T-cell (primary cell): Measurements from ENCODE around the gene BAIAP2L1. TPM values are rescaled to one million over a fixed set of nuclear protein-coding genes. Genes with fewer than 3 reads are reported as not detected.
A peak's percentile ranks its signal among the peaks of the same experiment; 100 is the strongest.

Experiments
- ATAC-seq, 4 experiments: fragments of 200-7000 bp in 3 of 4; fragments of 150-1000 bp in 1 of 4; cut with Tn5 transposase; replicated peaks in 1 of 4; 1 replicate in 3 of 4; 2 replicates in 1 of 4; pipeline ENCODE4 v1.10.0; 2021; ENCODE audit warnings: moderate library complexity in 3 of 4, mild to moderate bottlenecking in 2 of 4, moderate number of reproducible peaks in 1 of 4
- CTCF ChIA-PET, 2 donors: fragments of 300-600 bp; sonication (Branson Sonifier 250); formaldehyde crosslinking; loops; one replicate each; lab custom pipeline; 2022; ENCODE audit warnings: antibody characterized with exemption in 2 of 2; lab: Charles Lee
- POLR2A ChIA-PET, 2 donors: fragments of 300-600 bp; sonication (Branson Sonifier 250); formaldehyde crosslinking; loops; one replicate each; lab custom pipeline; 2022; ENCODE audit warnings: antibody characterized with exemption in 2 of 2; lab: Charles Lee
- DNase-seq, 35 experiments: peaks; one replicate each; pipeline versions ENCODE4 v3.0.0 to v3.0.0-alpha.2; 2013 to 2023
- H3K27ac ChIP-seq: one replicate; pipeline ENCODE4 v1.5.1; 2013; ENCODE audit warnings: low read length
- H3K27me3 ChIP-seq, 2 experiments: replicated peaks in 1 of 2; 1 replicate in 1 of 2; 2 replicates in 1 of 2; pipeline versions ENCODE4 v1.6.1 to v1.7.0; 2013; ENCODE audit warnings: low read length in 1 of 2, mixed read lengths in 1 of 2; ENCODE audit not compliant: control insufficient read depth in 2 of 2, insufficient read depth in 2 of 2; ENCODE audit errors: extremely low read depth in 1 of 2
- H3K36me3 ChIP-seq, 2 donors: 1 replicate in 1 of 2; 2 replicates in 1 of 2; pipeline versions ENCODE4 v1.6.1 to v1.7.0; 2013; ENCODE audit warnings: low read length in 1 of 2; ENCODE audit not compliant: control insufficient read depth in 2 of 2, insufficient read depth in 1 of 2; ENCODE audit errors: extremely low read depth in 1 of 2
- H3K4me1 ChIP-seq, 2 experiments: 1 replicate in 1 of 2; 2 replicates in 1 of 2; pipeline versions ENCODE4 v1.6.1 to v1.7.0; 2013; ENCODE audit warnings: low read length in 2 of 2, mixed read lengths in 1 of 2; ENCODE audit not compliant: insufficient read depth in 2 of 2, control insufficient read depth in 1 of 2; ENCODE audit errors: extremely low read depth in 1 of 2
- H3K4me3 ChIP-seq, 2 donors: 1 replicate in 1 of 2; 2 replicates in 1 of 2; pipeline versions ENCODE4 v1.5.1 to v1.7.0; 2013; ENCODE audit warnings: mild to moderate bottlenecking in 2 of 2, low read length in 1 of 2, moderate library complexity in 1 of 2; ENCODE audit not compliant: control insufficient read depth in 1 of 2; ENCODE audit errors: extremely low read depth in 1 of 2
- H3K9me3 ChIP-seq: 2 replicates; pipeline ENCODE4 v1.7.0; 2013
- H3K27ac Mint-ChIP-seq, 2 donors: one replicate each; pipeline ENCODE4 v1.8.0; 2020 to 2021; ENCODE audit warnings: mild to moderate bottlenecking in 2 of 2, mixed read lengths in 2 of 2
- H3K27me3 Mint-ChIP-seq, 2 donors: one replicate each; pipeline ENCODE4 v1.8.0; 2021 to 2022; ENCODE audit warnings: mixed read lengths in 2 of 2
- H3K36me3 Mint-ChIP-seq: one replicate; pipeline ENCODE4 v1.8.0; 2021; ENCODE audit warnings: mixed read lengths
- H3K4me1 Mint-ChIP-seq, 3 donors: one replicate each; pipeline ENCODE4 v1.8.0; 2020 to 2022; ENCODE audit warnings: mixed read lengths in 3 of 3, mild to moderate bottlenecking in 1 of 3
- H3K4me3 Mint-ChIP-seq, 3 donors: one replicate each; pipeline ENCODE4 v1.8.0; 2020 to 2022; ENCODE audit warnings: mild to moderate bottlenecking in 3 of 3, mixed read lengths in 3 of 3, moderate library complexity in 3 of 3
- H3K9me3 Mint-ChIP-seq, 3 donors: one replicate each; pipeline ENCODE4 v1.8.0; 2020 to 2022; ENCODE audit warnings: mixed read lengths in 3 of 3
- WGBS: methylation state at CpG from one replicate; pipeline ENCODE4 v1.1.5; 2013; ENCODE audit warnings: missing lambda C conversion rate; ENCODE audit not compliant: insufficient coverage; 5-methylcytosine and 5-hydroxymethylcytosine counted together
- total RNA-seq, 35 experiments: library from RNA in 6 of 35; stranded (reverse) in 6 of 35; fragments of 120-200 nt in 1 of 35; gene quantifications; one replicate each; pipeline versions ENCODE4 v1.2.1 to v1.2.4 and lab custom pipeline; 2013 to 2026

Gene BAIAP2L1
- total RNA-seq, 5 donors from 2014 or later (not counting 1 experiment from before 2014, with no cell fraction given) = 0.92 to 2.6 (median 1.5) TPM

DNA sequence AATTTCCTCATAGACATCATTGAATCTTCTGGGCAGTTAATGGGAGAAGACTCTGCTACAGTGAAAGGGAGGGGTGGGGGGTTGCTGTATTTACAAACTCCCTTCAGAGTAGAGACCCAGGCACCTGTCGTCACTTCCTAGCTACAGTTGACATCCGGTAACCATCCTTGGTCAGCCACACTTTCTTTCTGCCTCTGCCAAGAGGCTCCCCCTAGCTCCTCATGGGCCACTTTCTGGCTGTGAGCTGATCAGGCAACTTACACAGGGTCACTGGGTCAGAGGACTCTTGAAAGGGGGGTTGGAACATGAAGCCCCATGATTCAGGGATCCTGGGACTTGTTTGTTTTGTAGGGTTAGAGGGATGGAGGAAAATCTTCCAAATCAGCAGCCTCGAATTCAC is 150.1 kb downstream of the BAIAP2L1 start:
- ATAC-seq (peak; percentile 20 to 34 (median 32)), DNase-seq (peak; percentile 25 to 74 (median 56))
- Histone ChIP-seq H3K27me3 (no peaks in the 10 kb centered on the region), H3K9me3 (no peaks in the 10 kb centered on the region), H3K4me1 (peaks cover 25 to 68% of the 10 kb centered on the region in 2 experiments), H3K36me3 (peaks cover 0 to 9% of the 10 kb centered on the region in 2 donors), H3K27ac (peak overlapping the region; percentile 86), H3K4me3 (peak overlapping the region; percentile 66 to 91)
- CTCF ChIA-PET = interaction anchor here (0.6 to 1.3 kb wide), 7 partner anchors 9 to 629 kb away, joined by 3 to 6 read pairs (median 4); no protein-coding TSS in a partner anchor
- no peaks in the 10 kb centered on the region for H3K9me3 Mint-ChIP-seq
- H3K27ac Mint-ChIP-seq = peak overlapping the region; percentile 94 to 98
- POLR2A ChIA-PET = interaction anchor here (0.6 to 1.3 kb wide), 6 partner anchors 16 to 1767 kb away, joined by 3 to 15 read pairs (median 4); no protein-coding TSS in a partner anchor
- no CpG with 5 or more reads among the region's 3 CpGs for WGBS
- H3K4me3 Mint-ChIP-seq = peak overlapping the region; percentile 87 to 96 (median 94)
- peaks cover 61 to 72% (median 66%) of the 10 kb centered on the region in 3 donors for H3K4me1 Mint-ChIP-seq
- no peaks in the 10 kb centered on the region for H3K27me3 Mint-ChIP-seq
- H3K36me3 Mint-ChIP-seq = peaks cover 15% of the 10 kb centered on the region

DNA sequence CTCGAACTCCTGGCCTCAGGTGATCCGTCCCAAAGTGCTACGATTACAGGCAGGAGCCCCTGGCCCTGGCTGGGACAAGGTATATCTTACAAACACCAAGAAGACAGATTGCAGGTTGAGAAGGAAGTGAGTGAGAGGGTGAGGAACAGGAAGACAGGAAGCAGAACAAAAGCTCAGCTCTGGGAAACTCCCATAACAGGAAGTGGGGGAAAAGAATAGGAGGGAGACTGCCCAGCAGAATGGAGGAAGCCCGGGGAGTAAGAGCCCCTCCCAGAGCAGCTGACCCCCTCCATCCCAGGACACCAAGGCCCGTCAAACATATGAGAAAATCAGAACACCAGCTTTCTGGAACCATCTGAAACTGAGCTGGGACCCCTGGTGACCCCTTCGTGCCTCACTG is 151.8 kb downstream of the BAIAP2L1 start:
- peaks cover 56 to 65% (median 59%) of the 10 kb centered on the region in 3 donors for H3K4me1 Mint-ChIP-seq
- peak overlapping the region; percentile 94 to 98 for H3K27ac Mint-ChIP-seq
- H3K9me3 Mint-ChIP-seq = no peaks in the 10 kb centered on the region
- peaks cover 21 to 77% of the 10 kb centered on the region in 2 experiments for H3K4me1 ChIP-seq
- peak overlapping the region; percentile 86 for H3K27ac ChIP-seq
- H3K27me3 Mint-ChIP-seq = no peaks in the 10 kb centered on the region
- peaks cover 13% of the 10 kb centered on the region for H3K36me3 Mint-ChIP-seq
- WGBS = 93% methylated on average over 2 of the region's 6 CpGs
- peak overlapping the region in 1 of 2 donors; percentile 17 for H3K4me3 ChIP-seq
- ChIA-PET CTCF (interaction anchor here in 1 of 2 donors (0.9 kb wide), 1 partner anchor 277 kb away, joined by 3 read pairs; no protein-coding TSS in a partner anchor), POLR2A (interaction anchor here in 1 of 2 donors (0.7 kb wide), 1 partner anchor 1229 kb away, joined by 4 read pairs; no protein-coding TSS in a partner anchor)
- peak in 1 of 35 experiments; percentile 36 for DNase-seq
- ATAC-seq = no peak
- peak overlapping the region; percentile 29 to 96 (median 45) for H3K4me3 Mint-ChIP-seq
- H3K27me3 ChIP-seq = no peaks in the 10 kb centered on the region
- no peaks in the 10 kb centered on the region for H3K9me3 ChIP-seq
- peaks cover 8 to 25% of the 10 kb centered on the region in 2 donors for H3K36me3 ChIP-seq

DNA sequence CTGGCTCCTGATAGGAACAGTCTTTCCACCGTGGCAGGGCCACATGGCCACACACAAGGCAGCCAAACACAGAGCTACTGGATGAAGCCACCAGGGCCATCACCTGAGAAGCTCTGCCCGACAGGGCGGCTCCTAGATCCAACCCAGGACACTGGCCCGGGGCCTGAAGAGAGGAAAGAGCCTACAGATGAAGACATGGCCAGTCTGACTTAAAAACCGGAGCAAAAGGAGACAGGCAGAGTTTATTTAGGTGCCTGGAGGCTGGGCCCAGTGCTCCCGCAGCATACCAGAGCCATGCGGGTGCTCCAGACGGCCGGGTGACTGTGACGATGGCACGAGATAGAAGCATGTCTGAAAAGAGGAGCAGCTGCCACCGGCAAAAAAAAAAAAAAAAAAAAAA is 152.7 kb downstream of the BAIAP2L1 start:
- H3K4me3 Mint-ChIP-seq = peak overlapping the region; percentile 9 to 74 (median 37)
- no peaks in the 10 kb centered on the region for H3K9me3 Mint-ChIP-seq
- H3K9me3 ChIP-seq = no peaks in the 10 kb centered on the region
- H3K36me3 Mint-ChIP-seq = peaks cover 13% of the 10 kb centered on the region
- no peak overlapping the region for H3K4me3 ChIP-seq
- H3K36me3 ChIP-seq = peaks cover 13 to 33% of the 10 kb centered on the region in 2 donors
- CTCF ChIA-PET = no interaction called here
- H3K27me3 Mint-ChIP-seq = no peaks in the 10 kb centered on the region
- peak overlapping the region; percentile 86 for H3K27ac ChIP-seq
- no peak for DNase-seq
- 97% methylated on average over 8 of the region's 12 CpGs for WGBS
- peak overlapping the region; percentile 92 to 98 for H3K27ac Mint-ChIP-seq
- no peaks in the 10 kb centered on the region for H3K27me3 ChIP-seq
- POLR2A ChIA-PET = no interaction called here
- peaks cover 21 to 73% of the 10 kb centered on the region in 2 experiments for H3K4me1 ChIP-seq
- no peak for ATAC-seq
- peaks cover 52 to 59% (median 56%) of the 10 kb centered on the region in 3 donors for H3K4me1 Mint-ChIP-seq

DNA sequence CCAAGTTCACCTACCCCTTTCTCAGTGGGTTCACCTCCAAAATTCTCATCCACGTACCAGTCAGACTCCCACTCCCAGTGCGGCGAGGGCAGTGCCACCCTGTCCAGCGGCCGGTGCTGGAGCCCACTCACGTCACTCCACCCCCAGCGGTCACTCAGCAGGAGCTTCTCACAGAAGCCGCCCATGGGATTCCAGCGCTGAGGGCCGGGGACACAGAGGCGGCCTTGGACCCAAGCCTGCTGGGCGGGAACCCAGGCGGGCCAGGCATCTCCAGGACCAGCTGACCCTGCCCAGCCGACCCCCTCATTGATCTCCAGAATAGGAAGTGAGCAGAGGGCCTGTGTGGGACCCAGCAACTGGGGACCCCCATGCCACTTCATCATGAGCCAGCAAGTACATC is 156.0 kb downstream of the BAIAP2L1 start:
- Histone ChIP-seq H3K4me1 (peaks cover 11 to 46% of the 10 kb centered on the region in 2 experiments), H3K27me3 (no peaks in the 10 kb centered on the region), H3K4me3 (no peak overlapping the region), H3K9me3 (no peaks in the 10 kb centered on the region), H3K36me3 (peaks cover 22 to 54% of the 10 kb centered on the region in 2 donors), H3K27ac (no peak overlapping the region)
- peaks cover 15% of the 10 kb centered on the region for H3K36me3 Mint-ChIP-seq
- WGBS = 97% methylated on average over 6 of the region's 14 CpGs
- no peak overlapping the region for H3K27ac Mint-ChIP-seq
- no peaks in the 10 kb centered on the region for H3K27me3 Mint-ChIP-seq
- no peak for DNase-seq
- POLR2A ChIA-PET = no interaction called here
- H3K4me3 Mint-ChIP-seq = no peak overlapping the region
- H3K4me1 Mint-ChIP-seq = peaks cover 29 to 33% (median 30%) of the 10 kb centered on the region in 3 donors
- H3K9me3 Mint-ChIP-seq = no peaks in the 10 kb centered on the region
- no peak for ATAC-seq
- CTCF ChIA-PET = interaction anchor here in 1 of 2 donors (0.5 kb wide), 1 partner anchor 18 kb away, joined by 7 read pairs; no protein-coding TSS in a partner anchor

DNA sequence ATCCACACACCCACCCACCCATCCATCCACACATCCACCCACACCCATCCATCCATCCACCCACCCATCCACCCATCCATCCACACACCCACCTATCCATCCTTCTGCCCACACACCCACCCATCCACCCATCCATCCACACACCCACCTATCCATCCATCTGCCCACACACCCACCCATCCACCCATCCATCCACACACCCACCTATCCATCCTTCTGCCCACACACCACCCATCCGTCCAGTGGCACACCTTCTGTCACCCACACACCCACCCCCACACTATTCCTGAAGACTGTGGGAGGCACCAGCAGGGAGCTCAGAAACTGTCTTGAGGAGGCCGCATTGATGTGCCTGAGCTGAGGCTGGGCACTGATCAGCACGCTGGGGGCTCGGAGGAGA is 158.0 kb downstream of the BAIAP2L1 start:
- Histone ChIP-seq H3K36me3 (peaks cover 28 to 65% of the 10 kb centered on the region in 2 donors), H3K4me1 (peaks cover 2 to 27% of the 10 kb centered on the region in 2 experiments), H3K27me3 (no peaks in the 10 kb centered on the region), H3K9me3 (no peaks in the 10 kb centered on the region), H3K4me3 (no peak overlapping the region), H3K27ac (no peak overlapping the region)
- no peak overlapping the region for H3K4me3 Mint-ChIP-seq
- DNase-seq = no peak
- no peaks in the 10 kb centered on the region for H3K9me3 Mint-ChIP-seq
- H3K27me3 Mint-ChIP-seq = no peaks in the 10 kb centered on the region
- ChIA-PET CTCF (no interaction called here), POLR2A (no interaction called here)
- H3K36me3 Mint-ChIP-seq = peaks cover 22% of the 10 kb centered on the region
- H3K4me1 Mint-ChIP-seq = peaks cover 13 to 15% (median 14%) of the 10 kb centered on the region in 3 donors
- H3K27ac Mint-ChIP-seq = no peak overlapping the region
- 94% methylated on average over 2 of the region's 4 CpGs for WGBS
- ATAC-seq = no peak

DNA sequence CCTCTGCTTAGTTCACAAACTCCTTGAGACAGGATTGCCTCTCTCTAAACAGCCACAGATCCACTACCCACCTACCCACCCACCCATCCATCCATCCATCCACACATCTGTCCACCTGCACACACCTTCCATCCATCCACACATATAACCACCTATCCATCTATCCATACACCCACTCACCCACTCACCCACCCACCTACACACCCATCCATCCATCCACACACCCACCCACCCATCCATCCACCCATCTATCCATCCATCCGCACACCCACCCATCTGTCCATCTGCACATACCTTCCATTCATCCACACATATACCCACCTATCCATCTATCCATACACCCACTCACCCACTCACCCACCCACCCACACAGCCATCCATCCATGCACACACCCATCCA is 158.5 kb downstream of the BAIAP2L1 start:
- H3K4me3 Mint-ChIP-seq = no peak overlapping the region
- peaks cover 0 to 21% of the 10 kb centered on the region in 2 experiments for H3K4me1 ChIP-seq
- CTCF ChIA-PET = no interaction called here

More for the DNA sequence above, 158.5 kb downstream of the BAIAP2L1 start:
- Histone ChIP-seq H3K9me3 (no peaks in the 10 kb centered on the region), H3K4me3 (no peak overlapping the region), H3K27ac (no peak overlapping the region), H3K27me3 (no peaks in the 10 kb centered on the region), H3K36me3 (peaks cover 28 to 66% of the 10 kb centered on the region in 2 donors)
- 80% methylated on average over 1 of the region's 1 CpG for WGBS
- Mint-ChIP-seq H3K36me3 (peaks cover 21% of the 10 kb centered on the region), H3K4me1 (peaks cover 7 to 10% (median 9%) of the 10 kb centered on the region in 3 donors), H3K9me3 (no peaks in the 10 kb centered on the region), H3K27ac (no peak overlapping the region), H3K27me3 (no peaks in the 10 kb centered on the region)
- ATAC-seq (no peak), DNase-seq (no peak)
- POLR2A ChIA-PET = no interaction called here
